ENCODE measurements around the gene LRRN2. TPM values are rescaled to one million over a fixed set of nuclear protein-coding genes. Genes with fewer than 3 reads are reported as not detected.

The LRRN2 gene
- total RNA-seq, 2 donors from 2014 or later: 0.33 to 1.6 TPM

- H3K4me1 ChIP-seq: no peaks in the 10 kb centered on the region
- no peak overlapping the region for H3K4me3 ChIP-seq
- DNase-seq (no peak), ATAC-seq (no peak)
- H3K27ac ChIP-seq: no peak overlapping the region
- intact Hi-C loops (cut with DNase I): no loop called here
- whole genome bisulfite sequencing, 2 donors: 60 to 65% methylated on average over 3 of the region's 3 CpGs
- H3K27me3 ChIP-seq: no peaks in the 10 kb centered on the region
- no peak for TF ChIP-seq POLR2A (IDR thresholded peaks at IDR 0.05)
- TF ChIP-seq CTCF (IDR thresholded peaks at IDR 0.05): no peak
- H3K36me3 ChIP-seq (replicated peaks in 1 of 2; ENCODE audit: insufficient read depth in 1 of 2, low read depth in 2 of 2): no peaks in the 10 kb centered on the region
- H3K9me3 ChIP-seq: no peaks in the 10 kb centered on the region
Observed at GRCh38 chr1:204641936-204642335, 43.6 kb downstream of the LRRN2 start.

- TF ChIP-seq POLR2A (IDR thresholded peaks at IDR 0.05) (no peak), CTCF (IDR thresholded peaks at IDR 0.05) (no peak)
- Histone ChIP-seq H3K4me3 (no peak overlapping the region), H3K9me3 (no peaks in the 10 kb centered on the region), H3K36me3 (replicated peaks in 1 of 2; ENCODE audit: insufficient read depth in 1 of 2, low read depth in 2 of 2) (no peaks in the 10 kb centered on the region), H3K27ac (no peak overlapping the region), H3K27me3 (no peaks in the 10 kb centered on the region), H3K4me1 (no peaks in the 10 kb centered on the region)
- WGBS, 2 donors: 82 to 84% methylated on average over 1 of the region's 1 CpG
- intact Hi-C loops (cut with DNase I): no loop called here
- DNase-seq (no peak), ATAC-seq (no peak)
Observed at GRCh38 chr1:204641455-204641854, 44.1 kb downstream of the LRRN2 start.

- intact Hi-C loops (cut with DNase I): no loop called here
- Histone ChIP-seq H3K4me3 (no peak overlapping the region), H3K36me3 (replicated peaks in 1 of 2; ENCODE audit: insufficient read depth in 1 of 2, low read depth in 2 of 2) (no peaks in the 10 kb centered on the region), H3K9me3 (no peaks in the 10 kb centered on the region), H3K27ac (no peak overlapping the region), H3K27me3 (no peaks in the 10 kb centered on the region), H3K4me1 (no peaks in the 10 kb centered on the region)
- WGBS, 2 donors: 83 to 87% methylated on average over 2 of the region's 2 CpGs
- no peak for TF ChIP-seq CTCF (IDR thresholded peaks at IDR 0.05)
- TF ChIP-seq POLR2A (IDR thresholded peaks at IDR 0.05): no peak
- ATAC-seq (no peak), DNase-seq (no peak)
Observed at GRCh38 chr1:204640578-204640977, 45.0 kb downstream of the LRRN2 start.

DNA sequence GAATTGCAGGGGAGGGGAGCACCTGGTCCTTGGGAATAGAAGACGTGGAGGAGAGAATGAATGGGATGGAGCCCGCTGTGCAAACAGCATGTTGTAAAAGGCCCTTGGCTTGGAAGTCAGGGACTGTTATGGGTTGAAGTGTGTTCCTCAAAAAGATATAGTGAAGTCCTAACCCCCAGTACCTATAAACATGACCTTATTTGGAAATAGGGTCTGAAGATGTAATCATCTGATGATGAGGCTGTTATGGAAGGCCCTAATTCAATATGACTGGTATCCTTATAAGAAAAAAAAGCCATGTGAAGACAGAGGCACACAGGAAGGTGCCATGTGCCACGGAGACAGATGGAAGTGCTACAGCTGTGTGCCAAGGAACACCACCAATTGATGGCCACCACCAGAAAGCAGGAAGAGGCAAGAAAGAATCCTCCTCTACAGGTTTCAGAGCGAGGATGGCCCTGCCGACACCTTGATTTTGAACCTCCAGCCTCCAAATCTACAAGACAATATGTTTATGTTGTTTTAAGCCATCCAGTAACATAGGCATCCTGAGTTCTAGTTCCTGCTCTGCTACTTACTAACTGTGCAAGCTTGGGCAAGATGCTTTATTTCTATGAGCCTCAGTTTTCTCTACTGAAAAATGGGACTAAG, 51.2 kb downstream of the LRRN2 start:
- WGBS, 2 donors: 84 to 85% methylated on average over 5 of the region's 5 CpGs
- ATAC-seq (no peak), DNase-seq (no peak)
- intact Hi-C loops (cut with DNase I): no loop called here
- Histone ChIP-seq H3K36me3 (replicated peaks in 1 of 2; ENCODE audit: insufficient read depth in 1 of 2, low read depth in 2 of 2) (no peaks in the 10 kb centered on the region), H3K9me3 (no peaks in the 10 kb centered on the region), H3K4me1 (no peaks in the 10 kb centered on the region), H3K27me3 (peaks cover 0 to 4% of the 10 kb centered on the region in 2 donors), H3K4me3 (no peak overlapping the region), H3K27ac (no peak overlapping the region)
- TF ChIP-seq CTCF (IDR thresholded peaks at IDR 0.05) (no peak), POLR2A (IDR thresholded peaks at IDR 0.05) (no peak)

DNA sequence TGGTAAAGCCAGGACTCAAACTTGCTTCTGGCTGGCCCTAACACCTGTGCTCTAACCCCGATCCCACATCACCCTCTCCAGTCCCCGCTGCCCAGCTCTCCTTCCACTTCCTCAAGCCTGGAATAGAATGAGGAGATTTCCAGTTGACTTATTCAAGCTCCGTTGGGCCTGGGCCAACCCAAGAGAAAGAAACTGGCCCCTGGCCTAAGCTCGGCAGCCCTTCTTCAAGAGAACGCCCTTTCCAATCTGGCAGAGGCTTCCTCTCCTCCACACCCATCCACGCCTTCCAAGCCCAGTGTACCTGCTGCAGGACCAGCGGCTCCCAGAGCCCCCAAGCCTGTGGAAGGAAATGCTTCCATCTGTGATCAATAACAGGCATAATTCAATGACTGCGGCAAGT, 51.9 kb downstream of the LRRN2 start:
- peaks cover 0 to 4% of the 10 kb centered on the region in 2 donors for H3K27me3 ChIP-seq

More for the DNA sequence above, 51.9 kb downstream of the LRRN2 start:
- DNase-seq: peak in 1 of 4 donors; percentile 26
- Histone ChIP-seq H3K27ac (no peak overlapping the region), H3K9me3 (no peaks in the 10 kb centered on the region), H3K36me3 (replicated peaks in 1 of 2; ENCODE audit: insufficient read depth in 1 of 2, low read depth in 2 of 2) (no peaks in the 10 kb centered on the region), H3K4me1 (no peaks in the 10 kb centered on the region), H3K4me3 (no peak overlapping the region)
- 55 to 66% methylated on average over 8 of the region's 8 CpGs for WGBS, 2 donors
- intact Hi-C loops (cut with DNase I): no loop called here
- no peak for ATAC-seq
- TF ChIP-seq POLR2A (IDR thresholded peaks at IDR 0.05) (no peak), CTCF (IDR thresholded peaks at IDR 0.05) (no peak)

Data from body of pancreas (tissue), 4 donors.